K562 (cell line): Measurements from ENCODE around the gene HGD. TPM values are rescaled to one million over a fixed set of nuclear protein-coding genes. Genes with fewer than 3 reads are reported as not detected.

Experiments used
- ATAC-seq: fragments of 200-7000 bp; cut with Tn5 transposase; 3 replicates; pipeline ENCODE4 v1.9.1; 2020; ENCODE audit warnings: moderate library complexity
- BruUV-seq: library from RNA; stranded (reverse); fragments of 400-500 nt; replicated peaks from 2 replicates; lab custom pipeline; 2021; lab: Mats Ljungman, UMichigan
- CTCF ChIA-PET: fragments of 300-600 bp; formaldehyde crosslinking; extraction: SDS; loops from one replicate; lab custom pipeline; 2021; ENCODE audit warnings: low intra/inter-chr PET ratio; lab: Yijun Ruan, JAX
- POLR2A ChIA-PET: fragments of 300-600, 350-650 bp; sonication (Branson Sonifier 250); formaldehyde crosslinking; extraction: SDS; loops from one replicate; lab custom pipeline; 2021; ENCODE audit warnings: antibody characterized with exemption, inconsistent platforms; lab: Yijun Ruan, JAX
- DNase-seq, 4 experiments: peaks; one replicate each; pipeline versions ENCODE4 v3.0.0 to v3.0.0-alpha.2; 2011 to 2018; ENCODE audit warnings: low spot score in 3 of 4, mixed read lengths in 3 of 4; ENCODE audit errors: extremely low read depth in 1 of 4
- FAIRE-seq: peaks from 2 replicates; lab custom pipeline; 2011; peaks lifted over from hg19 to GRCh38; lab: Jason Lieb, UNC
- H2AFZ ChIP-seq: 2 replicates; pipeline ENCODE4 v1.6.0; 2011; ENCODE audit warnings: low read depth, low read length, control low read depth, inconsistent platforms
- H3K27ac ChIP-seq: fragments of 200-600 bp; 3 replicates; pipeline ENCODE4 v1.8.0; 2011; ENCODE audit warnings: low read depth, mild to moderate bottlenecking, control low read depth, inconsistent platforms, low read length, moderate library complexity, mixed read lengths; ENCODE audit errors: extremely low read depth
- H3K27me3 ChIP-seq, 2 experiments: fragments of 300-600 bp in 1 of 2; 2 replicates in 1 of 2; 3 replicates in 1 of 2; pipeline versions ENCODE4 v1.6.0 to v1.8.0; 2011; ENCODE audit warnings: inconsistent platforms in 2 of 2, low read length in 2 of 2, mild to moderate bottlenecking in 1 of 2, mixed read lengths in 1 of 2, moderate library complexity in 1 of 2; ENCODE audit not compliant: control insufficient read depth in 2 of 2, insufficient read depth in 2 of 2
- H3K36me3 ChIP-seq: fragments of 300-600 bp; 3 replicates; pipeline ENCODE4 v1.8.0; 2011; ENCODE audit warnings: mild to moderate bottlenecking, low read length, inconsistent platforms; ENCODE audit not compliant: control insufficient read depth, insufficient read depth
- H3K4me1 ChIP-seq, 2 experiments: fragments of 200-600 bp in 1 of 2; replicated peaks in 1 of 2; 2 replicates in 1 of 2; 3 replicates in 1 of 2; pipeline versions ENCODE4 v1.5.1 to v1.8.0; 2011; ENCODE audit warnings: inconsistent platforms in 2 of 2, low read length in 2 of 2, mild to moderate bottlenecking in 1 of 2, mixed read lengths in 1 of 2, moderate library complexity in 1 of 2; ENCODE audit not compliant: control insufficient read depth in 2 of 2, insufficient read depth in 2 of 2
- H3K4me2 ChIP-seq: 2 replicates; pipeline ENCODE4 v1.6.1; 2011; ENCODE audit warnings: low read length, control low read depth, inconsistent platforms, mixed read lengths; ENCODE audit not compliant: insufficient read depth
- H3K4me3 ChIP-seq: fragments of 200-600 bp; sonication (generic), shearing (Covaris generic); 2 replicates; pipeline ENCODE4 v1.5.1; 2016; ENCODE audit warnings: control low read depth, inconsistent platforms
- H3K79me2 ChIP-seq: fragments of 200-600 bp; 3 replicates; pipeline ENCODE4 v1.8.0; 2011; ENCODE audit warnings: low read length, inconsistent platforms; ENCODE audit not compliant: control insufficient read depth, insufficient read depth
- H3K9ac ChIP-seq, 2 experiments: 2 replicates each; pipeline versions ENCODE4 v1.6.0 to v1.6.1; 2011; ENCODE audit warnings: low read depth in 2 of 2, low read length in 2 of 2, control low read depth in 1 of 2, inconsistent platforms in 1 of 2, mild to moderate bottlenecking in 1 of 2, mixed read lengths in 1 of 2; ENCODE audit not compliant: insufficient read depth in 1 of 2
- H3K9me1 ChIP-seq: one replicate; pipeline ENCODE4 v1.6.0; 2011; ENCODE audit warnings: inconsistent platforms, mild to moderate bottlenecking, low read length, moderate library complexity; ENCODE audit not compliant: control insufficient read depth, insufficient read depth
- H3K9me3 ChIP-seq: replicated peaks from 2 replicates; pipeline ENCODE4 v1.5.1; 2011; ENCODE audit warnings: low read depth, low read length, inconsistent platforms; ENCODE audit not compliant: control insufficient read depth, insufficient read depth
- H4K20me1 ChIP-seq: replicated peaks from 2 replicates; pipeline ENCODE4 v1.6.1; 2011; ENCODE audit warnings: low read length, inconsistent platforms, mixed read lengths; ENCODE audit not compliant: control insufficient read depth, insufficient read depth
- CSDE1 ChIP-seq, 2 experiments: fragments of 450-650 bp; IDR thresholded peaks; 2 replicates each; pipeline ENCODE4 v1.6.1; 2016; ENCODE audit warnings: mild to moderate bottlenecking in 1 of 2
- EZH2 ChIP-seq: IDR thresholded peaks from 2 replicates; pipeline ENCODE4 v1.6.1; 2012; ENCODE audit warnings: low read depth, mild to moderate bottlenecking, inconsistent platforms, low read length, borderline replicate concordance
- HMBOX1 ChIP-seq: sonication (generic); IDR thresholded peaks from 2 replicates; pipeline ENCODE4 v1.6.1; 2016
- HNRNPK ChIP-seq: fragments of 200-400 bp; formaldehyde crosslinking; IDR thresholded peaks from one replicate; pipeline ENCODE4 v1.6.1; 2018; ENCODE audit warnings: mild to moderate bottlenecking, low read depth, low read length; ENCODE audit not compliant: poor library complexity, severe bottlenecking
- L3MBTL2 ChIP-seq: fragments of 450-650 bp; IDR thresholded peaks from 2 replicates; pipeline ENCODE4 v1.6.1; 2016; ENCODE audit warnings: mild to moderate bottlenecking, moderate library complexity
- NONO ChIP-seq, 2 experiments: fragments of 200-400 bp in 1 of 2; fragments of 450-650 bp in 1 of 2; formaldehyde crosslinking in 1 of 2; IDR thresholded peaks; 2 replicates each; pipeline ENCODE4 v1.6.1; 2017; ENCODE audit warnings: low read depth in 2 of 2, mild to moderate bottlenecking in 2 of 2, moderate library complexity in 2 of 2, low read length in 1 of 2
- SIRT6 ChIP-seq: IDR thresholded peaks from one replicate; pipeline ENCODE4 v1.6.1; 2012; ENCODE audit warnings: low read depth, mild to moderate bottlenecking, control low read depth, inconsistent platforms, low read length, moderate library complexity
- SLC30A9 ChIP-seq: fragments of 250-450 bp; sonication (Bioruptor Pico); IDR thresholded peaks from 2 replicates; pipeline ENCODE4 v1.8.0; 2022; ENCODE audit warnings: mild to moderate bottlenecking, moderate library complexity
- SMARCB1 ChIP-seq: IDR thresholded peaks from 2 replicates; pipeline ENCODE4 v1.6.1; 2011; ENCODE audit warnings: improper control_type of control experiment, low read depth; ENCODE audit not compliant: insufficient read length
- TBP ChIP-seq: optimal IDR thresholded peaks from 2 replicates; pipeline ENCODE3; 2011; ENCODE audit warnings: low read depth, low read length, improper control_type of control experiment
- TGIF2 ChIP-seq: sonication (generic); formaldehyde crosslinking; IDR thresholded peaks from 2 replicates; pipeline ENCODE4 v1.8.1; 2022; ENCODE audit warnings: mild to moderate bottlenecking, missing genetic modification reagents, moderate library complexity
- XRCC3 ChIP-seq: fragments of 450-650 bp; IDR thresholded peaks from 2 replicates; pipeline ENCODE4 v1.6.1; 2017; ENCODE audit warnings: mild to moderate bottlenecking, moderate library complexity
- ZBTB11 ChIP-seq, 3 experiments: fragments of 200-800 bp in 1 of 3; fragments of 250-450 bp in 1 of 3; fragments of 450-650 bp in 1 of 3; sonication (Bioruptor Pico) in 1 of 3; sonication (Bioruptor generic) in 1 of 3; formaldehyde crosslinking in 1 of 3; IDR thresholded peaks; 2 replicates each; pipeline versions ENCODE4 v1.6.1 to v1.8.0; 2016 to 2022; ENCODE audit warnings: mild to moderate bottlenecking in 2 of 3, missing genetic modification characterization in 2 of 3, missing compliant biosample characterization in 1 of 3, moderate library complexity in 1 of 3
- ZNF212 ChIP-seq: fragments of 450-650 bp; formaldehyde crosslinking; IDR thresholded peaks from 2 replicates; pipeline ENCODE4 v1.4.0; 2020; ENCODE audit warnings: mild to moderate bottlenecking
- WGBS: fragments of 100-300 bp; shearing (Covaris generic); methylation state at CpG from one replicate; pipeline ENCODE4 v1.1.6; 2016; ENCODE audit warnings: low coverage, mixed read lengths; ENCODE audit not compliant: insufficient coverage; ENCODE audit errors: missing lambda C conversion rate; 5-methylcytosine and 5-hydroxymethylcytosine counted together
- in situ Hi-C: fragments of 300-500 bp; cut with MboI; formaldehyde crosslinking; loops from 4 replicates; pipeline ENCODE4 v1.15.0; 2018; ENCODE audit warnings: inconsistent platforms, mixed read lengths
- intact Hi-C: fragments of 100-400 bp; cut with micrococcal nuclease; formaldehyde crosslinking; loops from 2 replicates; pipeline ENCODE4 v1.14.2; 2022
- polyA plus RNA-seq, 8 experiments: library from polyadenylated mRNA; depleted of rRNA in 4 of 8; stranded (reverse) in 5 of 8; unstranded in 3 of 8; fragments of >200 nt; fragmentation: Nextera tagmentation in 2 of 8; fragmentation: Illumina TruSeq in 1 of 8; extraction: Ambion mirVana in 2 of 8; extraction: Trizol in 1 of 8; gene quantifications; 2 replicates each; pipeline versions ENCODE4 v1.2.1 to v1.2.3, GENCODE V29; 2011 to 2014; ENCODE audit warnings: inconsistent platforms in 1 of 8, missing spikeins in 1 of 8
- total RNA-seq, 7 experiments: library from RNA; depleted of rRNA in 6 of 7; stranded (reverse); fragments of >200 nt in 6 of 7; fragmentation: Illumina TruSeq in 2 of 7; extraction: Trizol in 2 of 7; gene quantifications; 2 replicates each; pipeline versions ENCODE4 v1.2.1 to v1.2.3, GENCODE V29; 2011 to 2021; ENCODE audit warnings: low replicate concordance in 1 of 7

Gene HGD
- total and polyA plus RNA-seq, 9 of the 15 experiments (the other 6 are each of a cell fraction or from before 2014, with no cell fraction given), result 0.08 to 0.25 (median 0.17) TPM; not detected in 4

DNA sequence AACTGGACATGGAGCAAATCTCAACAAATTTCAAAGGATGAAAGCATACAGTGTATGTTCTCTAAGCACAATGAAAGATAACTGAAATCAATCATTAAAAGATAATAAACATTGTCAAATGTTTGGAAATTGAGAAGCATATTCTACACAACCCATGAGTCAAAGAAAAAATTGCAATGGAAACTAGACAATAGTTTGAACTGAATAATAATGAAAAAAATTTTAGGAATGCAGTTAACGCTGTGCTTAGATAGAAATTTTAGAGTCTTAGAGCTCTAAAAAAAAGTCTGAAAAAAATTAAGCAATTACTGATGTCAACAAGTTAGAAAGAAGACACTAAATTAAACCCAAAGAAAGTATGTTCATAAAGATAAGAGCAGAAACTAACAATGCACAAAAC, 44.8 kb upstream of the HGD start:
- Histone ChIP-seq H4K20me1 (no peaks in the 10 kb centered on the region), H3K4me3 (no peak overlapping the region), H3K36me3 (no peaks in the 10 kb centered on the region), H3K9me1 (no peaks in the 10 kb centered on the region), H3K79me2 (no peaks in the 10 kb centered on the region), H3K4me2 (no peak overlapping the region), H3K4me1 (no peaks in the 10 kb centered on the region), H2AFZ (no peak overlapping the region), H3K9ac (no peak overlapping the region), H3K27me3 (no peaks in the 10 kb centered on the region), H3K27ac (no peak overlapping the region), H3K9me3 (no peaks in the 10 kb centered on the region)
- BruUV-seq, result no TSS peak
- intact Hi-C loops (no loop called here), in situ Hi-C loops (no loop called here)
- ChIA-PET CTCF (no interaction called here), POLR2A (no interaction called here)
- WGBS, result 88% methylated on average over 1 of the region's 1 CpG
- DNase-seq (no peak), FAIRE-seq (no peak), ATAC-seq (no peak)
- TF ChIP-seq XRCC3, result no peak
- no peak for TF ChIP-seq HMBOX1
- TF ChIP-seq TBP, result no peak
- no peak for TF ChIP-seq HNRNPK
- no peak for TF ChIP-seq TGIF2 (CRISPR knock-in tag)
- no peak for TF ChIP-seq SLC30A9 (CRISPR knock-in tag)
- no peak for TF ChIP-seq ZBTB11 (CRISPR knock-in tag; IDR thresholded peaks at IDR 0.05)
- no peak for TF ChIP-seq EZH2
- no peak for TF ChIP-seq SMARCB1
- TF ChIP-seq SIRT6, result no peak
- no peak for TF ChIP-seq NONO (IDR thresholded peaks at IDR 0.05; ENCODE audit: low read depth in 2 of 2, low read length in 1 of 2)
- TF ChIP-seq L3MBTL2, result no peak
- TF ChIP-seq ZNF212 (CRISPR knock-in tag), result no peak
- no peak for TF ChIP-seq CSDE1 (IDR thresholded peaks at IDR 0.05)
